K562 (cell line): ENCODE data around the gene WDR64. TPM values are rescaled to one million over a fixed set of nuclear protein-coding genes. Genes with fewer than 3 reads are reported as not detected.

ENCODE experiments used
- ADNP ChIP-seq: fragments of 200-800 bp; sonication (Bioruptor generic); IDR thresholded peaks from 2 replicates; pipeline ENCODE4 v1.6.1; 2016; ENCODE audit warnings: missing genetic modification characterization, missing compliant biosample characterization
- GATAD2B ChIP-seq: fragments of 450-650 bp; IDR thresholded peaks from 2 replicates; pipeline ENCODE4 v1.6.1; 2017; ENCODE audit warnings: mild to moderate bottlenecking, borderline replicate concordance
- HDAC8 ChIP-seq: fragments of 450-650 bp; IDR thresholded peaks from 2 replicates; pipeline ENCODE4 v1.6.1; 2016; ENCODE audit warnings: mild to moderate bottlenecking, missing genetic modification characterization, moderate library complexity, missing compliant biosample characterization
- HLTF ChIP-seq: fragments of 450-650 bp; IDR thresholded peaks from 2 replicates; pipeline ENCODE4 v1.6.1; 2016
- NCOR1 ChIP-seq: fragments of 450-650 bp; IDR thresholded peaks from 2 replicates; pipeline ENCODE4 v1.6.1; 2016; ENCODE audit warnings: mild to moderate bottlenecking, moderate library complexity
- PRMT5 ChIP-seq: sonication (generic); formaldehyde crosslinking; IDR thresholded peaks from 2 replicates; pipeline ENCODE4 v1.5.0; 2020; ENCODE audit warnings: missing genetic modification reagents
- RB1 ChIP-seq: fragments of 450-650 bp; IDR thresholded peaks from 2 replicates; pipeline ENCODE4 v1.6.1; 2017; ENCODE audit warnings: low read depth, mild to moderate bottlenecking
- SIN3B ChIP-seq: fragments of 450-650 bp; IDR thresholded peaks from 2 replicates; pipeline ENCODE4 v1.6.1; 2017; ENCODE audit warnings: low read depth, mild to moderate bottlenecking, moderate library complexity
- SP1 ChIP-seq: sonication (generic); formaldehyde crosslinking; IDR thresholded peaks from 2 replicates; pipeline ENCODE4 v1.8.1; 2022; ENCODE audit warnings: mild to moderate bottlenecking, missing genetic modification reagents
- ZNF121 ChIP-seq: sonication (generic); formaldehyde crosslinking; conservative IDR thresholded peaks from 2 replicates; pipeline ENCODE4 v1.8.0; 2022; ENCODE audit warnings: missing genetic modification reagents
- ZNF586 ChIP-seq: fragments of 450-650 bp; formaldehyde crosslinking; conservative IDR thresholded peaks from 2 replicates; pipeline ENCODE4 v1.4.0; 2020; ENCODE audit warnings: mild to moderate bottlenecking, moderate library complexity
- ZNF77 ChIP-seq: fragments of 250-450 bp; sonication (Bioruptor Pico); IDR thresholded peaks from 2 replicates; pipeline ENCODE4 v1.5.0; 2020
- polyA plus RNA-seq, 8 experiments: library from polyadenylated mRNA; depleted of rRNA in 4 of 8; stranded (reverse) in 5 of 8; unstranded in 3 of 8; fragments of >200 nt; fragmentation: Nextera tagmentation in 2 of 8; fragmentation: Illumina TruSeq in 1 of 8; extraction: Ambion mirVana in 2 of 8; extraction: Trizol in 1 of 8; gene quantifications; 2 replicates each; pipeline versions ENCODE4 v1.2.1 to v1.2.3, GENCODE V29; 2011 to 2014; ENCODE audit warnings: inconsistent platforms in 1 of 8, missing spikeins in 1 of 8
- total RNA-seq, 7 experiments: library from RNA; depleted of rRNA in 6 of 7; stranded (reverse); fragments of >200 nt in 6 of 7; fragmentation: Illumina TruSeq in 2 of 7; extraction: Trizol in 2 of 7; gene quantifications; 2 replicates each; pipeline versions ENCODE4 v1.2.1 to v1.2.3, GENCODE V29; 2011 to 2021; ENCODE audit warnings: low replicate concordance in 1 of 7
- TF ChIP-seq, protein P1 (sequence below): sonication (generic); formaldehyde crosslinking; IDR thresholded peaks from 2 replicates; pipeline ENCODE4 v1.8.0; 2022; ENCODE audit warnings: mild to moderate bottlenecking, missing genetic modification reagents
- TF ChIP-seq, protein P2 (sequence below): fragments of 450-650 bp; formaldehyde crosslinking; IDR thresholded peaks from 2 replicates; pipeline ENCODE4 v1.4.0; 2022; ENCODE audit warnings: missing genetic modification characterization
- TF ChIP-seq, protein P3 (sequence below): IDR thresholded peaks from 2 replicates; pipeline ENCODE4 v1.6.1; 2012; ENCODE audit warnings: low read depth, low read length, improper control_type of control experiment, borderline replicate concordance
- TF ChIP-seq, protein P4 (sequence below): fragments of 450-650 bp; IDR thresholded peaks from 2 replicates; pipeline ENCODE4 v1.6.1; 2017; ENCODE audit warnings: antibody characterized with exemption, mild to moderate bottlenecking

The WDR64 gene
- total and polyA plus RNA-seq, 9 of the 15 experiments (the other 6 are each of a cell fraction or from before 2014, with no cell fraction given): 0.06 to 0.29 (median 0.19) TPM; not detected in 5

DNA sequence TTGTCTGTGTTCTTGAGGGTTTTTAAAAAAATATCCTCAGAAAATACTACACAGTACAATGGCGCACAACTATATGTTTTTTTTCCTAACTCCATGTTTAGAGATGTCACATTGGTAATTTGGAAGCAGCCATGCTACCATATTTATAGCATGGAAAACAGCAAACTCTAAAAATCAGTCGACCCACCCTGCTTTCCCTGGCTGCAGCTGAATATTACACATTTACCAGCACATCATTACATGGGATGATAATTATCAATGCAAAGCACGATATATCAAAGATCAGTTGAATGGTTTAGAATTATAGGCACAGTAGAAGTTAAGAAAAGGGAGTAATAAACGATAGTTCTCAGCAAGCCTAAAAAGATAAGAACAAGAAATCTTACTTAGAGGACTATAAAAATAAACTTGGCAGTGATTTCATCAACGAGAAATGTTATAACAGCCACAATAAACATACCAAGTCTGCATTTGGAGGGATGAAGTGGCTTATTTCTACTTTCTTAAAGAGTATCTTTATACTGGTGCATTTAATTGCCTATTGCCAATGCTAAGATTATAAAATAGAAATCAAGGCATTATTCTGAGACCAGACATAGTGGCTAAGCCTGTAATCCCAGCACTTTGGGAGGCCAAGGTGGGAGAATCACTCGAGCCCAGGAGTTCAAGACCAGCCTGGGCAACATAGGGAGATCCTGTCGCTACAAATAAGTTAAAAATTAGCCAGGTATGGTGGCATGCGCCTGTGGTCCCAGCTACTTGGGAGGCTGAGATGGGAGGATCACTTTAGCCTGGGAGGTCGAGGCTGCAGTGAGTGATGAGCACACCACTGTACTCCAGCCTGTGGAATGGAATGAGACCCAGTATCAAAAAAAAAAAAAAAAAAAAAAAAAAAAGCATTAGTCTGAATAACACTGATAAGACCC lies 43.4 kb downstream of the WDR64 start (continued):
- TF ChIP-seq, protein P1, sequence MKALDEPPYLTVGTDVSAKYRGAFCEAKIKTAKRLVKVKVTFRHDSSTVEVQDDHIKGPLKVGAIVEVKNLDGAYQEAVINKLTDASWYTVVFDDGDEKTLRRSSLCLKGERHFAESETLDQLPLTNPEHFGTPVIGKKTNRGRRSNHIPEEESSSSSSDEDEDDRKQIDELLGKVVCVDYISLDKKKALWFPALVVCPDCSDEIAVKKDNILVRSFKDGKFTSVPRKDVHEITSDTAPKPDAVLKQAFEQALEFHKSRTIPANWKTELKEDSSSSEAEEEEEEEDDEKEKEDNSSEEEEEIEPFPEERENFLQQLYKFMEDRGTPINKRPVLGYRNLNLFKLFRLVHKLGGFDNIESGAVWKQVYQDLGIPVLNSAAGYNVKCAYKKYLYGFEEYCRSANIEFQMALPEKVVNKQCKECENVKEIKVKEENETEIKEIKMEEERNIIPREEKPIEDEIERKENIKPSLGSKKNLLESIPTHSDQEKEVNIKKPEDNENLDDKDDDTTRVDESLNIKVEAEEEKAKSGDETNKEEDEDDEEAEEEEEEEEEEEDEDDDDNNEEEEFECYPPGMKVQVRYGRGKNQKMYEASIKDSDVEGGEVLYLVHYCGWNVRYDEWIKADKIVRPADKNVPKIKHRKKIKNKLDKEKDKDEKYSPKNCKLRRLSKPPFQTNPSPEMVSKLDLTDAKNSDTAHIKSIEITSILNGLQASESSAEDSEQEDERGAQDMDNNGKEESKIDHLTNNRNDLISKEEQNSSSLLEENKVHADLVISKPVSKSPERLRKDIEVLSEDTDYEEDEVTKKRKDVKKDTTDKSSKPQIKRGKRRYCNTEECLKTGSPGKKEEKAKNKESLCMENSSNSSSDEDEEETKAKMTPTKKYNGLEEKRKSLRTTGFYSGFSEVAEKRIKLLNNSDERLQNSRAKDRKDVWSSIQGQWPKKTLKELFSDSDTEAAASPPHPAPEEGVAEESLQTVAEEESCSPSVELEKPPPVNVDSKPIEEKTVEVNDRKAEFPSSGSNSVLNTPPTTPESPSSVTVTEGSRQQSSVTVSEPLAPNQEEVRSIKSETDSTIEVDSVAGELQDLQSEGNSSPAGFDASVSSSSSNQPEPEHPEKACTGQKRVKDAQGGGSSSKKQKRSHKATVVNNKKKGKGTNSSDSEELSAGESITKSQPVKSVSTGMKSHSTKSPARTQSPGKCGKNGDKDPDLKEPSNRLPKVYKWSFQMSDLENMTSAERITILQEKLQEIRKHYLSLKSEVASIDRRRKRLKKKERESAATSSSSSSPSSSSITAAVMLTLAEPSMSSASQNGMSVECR (CRISPR knock-in tag): no peak
- TF ChIP-seq HLTF (peak; percentile 65; the same call in 1 of the 2 replicates), ADNP (tag) (peak; percentile 67; the same call in 1 of the 2 replicates), ZNF77 (CRISPR knock-in tag) (no peak), NCOR1 (no peak), ZNF121 (CRISPR knock-in tag) (peak; percentile 34; the same call in 1 of the 2 replicates), GATAD2B (0 out of 2 replicates have a peak, but pooled peaks have one; percentile 32), SP1 (CRISPR knock-in tag) (no peak), ZNF586 (CRISPR knock-in tag) (no peak), RB1 (peak; percentile 13; the same call in 1 of the 2 replicates), PRMT5 (CRISPR knock-in tag) (no peak), HDAC8 (tag) (no peak), SIN3B (no peak)
- TF ChIP-seq, protein P2, sequence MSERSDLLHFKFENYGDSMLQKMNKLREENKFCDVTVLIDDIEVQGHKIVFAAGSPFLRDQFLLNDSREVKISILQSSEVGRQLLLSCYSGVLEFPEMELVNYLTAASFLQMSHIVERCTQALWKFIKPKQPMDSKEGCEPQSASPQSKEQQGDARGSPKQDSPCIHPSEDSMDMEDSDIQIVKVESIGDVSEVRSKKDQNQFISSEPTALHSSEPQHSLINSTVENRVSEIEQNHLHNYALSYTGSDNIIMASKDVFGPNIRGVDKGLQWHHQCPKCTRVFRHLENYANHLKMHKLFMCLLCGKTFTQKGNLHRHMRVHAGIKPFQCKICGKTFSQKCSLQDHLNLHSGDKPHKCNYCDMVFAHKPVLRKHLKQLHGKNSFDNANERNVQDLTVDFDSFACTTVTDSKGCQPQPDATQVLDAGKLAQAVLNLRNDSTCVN (CRISPR knock-in tag): no peak
- TF ChIP-seq, protein P3, sequence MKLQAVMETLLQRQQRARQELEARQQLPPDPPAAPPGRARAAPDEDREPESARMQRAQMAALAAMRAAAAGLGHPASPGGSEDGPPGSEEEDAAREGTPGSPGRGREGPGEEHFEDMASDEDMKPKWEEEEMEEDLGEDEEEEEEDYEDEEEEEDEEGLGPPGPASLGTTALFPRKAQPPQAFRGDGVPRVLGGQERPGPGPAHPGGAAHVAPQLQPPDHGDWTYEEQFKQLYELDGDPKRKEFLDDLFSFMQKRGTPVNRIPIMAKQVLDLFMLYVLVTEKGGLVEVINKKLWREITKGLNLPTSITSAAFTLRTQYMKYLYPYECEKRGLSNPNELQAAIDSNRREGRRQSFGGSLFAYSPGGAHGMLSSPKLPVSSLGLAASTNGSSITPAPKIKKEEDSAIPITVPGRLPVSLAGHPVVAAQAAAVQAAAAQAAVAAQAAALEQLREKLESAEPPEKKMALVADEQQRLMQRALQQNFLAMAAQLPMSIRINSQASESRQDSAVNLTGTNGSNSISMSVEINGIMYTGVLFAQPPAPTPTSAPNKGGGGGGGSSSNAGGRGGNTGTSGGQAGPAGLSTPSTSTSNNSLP: no peak
- TF ChIP-seq, protein P4, sequence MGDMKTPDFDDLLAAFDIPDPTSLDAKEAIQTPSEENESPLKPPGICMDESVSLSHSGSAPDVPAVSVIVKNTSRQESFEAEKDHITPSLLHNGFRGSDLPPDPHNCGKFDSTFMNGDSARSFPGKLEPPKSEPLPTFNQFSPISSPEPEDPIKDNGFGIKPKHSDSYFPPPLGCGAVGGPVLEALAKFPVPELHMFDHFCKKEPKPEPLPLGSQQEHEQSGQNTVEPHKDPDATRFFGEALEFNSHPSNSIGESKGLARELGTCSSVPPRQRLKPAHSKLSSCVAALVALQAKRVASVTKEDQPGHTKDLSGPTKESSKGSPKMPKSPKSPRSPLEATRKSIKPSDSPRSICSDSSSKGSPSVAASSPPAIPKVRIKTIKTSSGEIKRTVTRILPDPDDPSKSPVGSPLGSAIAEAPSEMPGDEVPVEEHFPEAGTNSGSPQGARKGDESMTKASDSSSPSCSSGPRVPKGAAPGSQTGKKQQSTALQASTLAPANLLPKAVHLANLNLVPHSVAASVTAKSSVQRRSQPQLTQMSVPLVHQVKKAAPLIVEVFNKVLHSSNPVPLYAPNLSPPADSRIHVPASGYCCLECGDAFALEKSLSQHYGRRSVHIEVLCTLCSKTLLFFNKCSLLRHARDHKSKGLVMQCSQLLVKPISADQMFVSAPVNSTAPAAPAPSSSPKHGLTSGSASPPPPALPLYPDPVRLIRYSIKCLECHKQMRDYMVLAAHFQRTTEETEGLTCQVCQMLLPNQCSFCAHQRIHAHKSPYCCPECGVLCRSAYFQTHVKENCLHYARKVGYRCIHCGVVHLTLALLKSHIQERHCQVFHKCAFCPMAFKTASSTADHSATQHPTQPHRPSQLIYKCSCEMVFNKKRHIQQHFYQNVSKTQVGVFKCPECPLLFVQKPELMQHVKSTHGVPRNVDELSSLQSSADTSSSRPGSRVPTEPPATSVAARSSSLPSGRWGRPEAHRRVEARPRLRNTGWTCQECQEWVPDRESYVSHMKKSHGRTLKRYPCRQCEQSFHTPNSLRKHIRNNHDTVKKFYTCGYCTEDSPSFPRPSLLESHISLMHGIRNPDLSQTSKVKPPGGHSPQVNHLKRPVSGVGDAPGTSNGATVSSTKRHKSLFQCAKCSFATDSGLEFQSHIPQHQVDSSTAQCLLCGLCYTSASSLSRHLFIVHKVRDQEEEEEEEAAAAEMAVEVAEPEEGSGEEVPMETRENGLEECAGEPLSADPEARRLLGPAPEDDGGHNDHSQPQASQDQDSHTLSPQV: peak; percentile 51; the same call in 1 of the 2 replicates
